GM12872 (cell line): Measurements from ENCODE around the gene CELA2A.

Experiments
- TF ChIP-seq, protein P1 (sequence below): IDR thresholded peaks from 3 replicates; pipeline ENCODE4 v1.5.1; 2011; ENCODE audit warnings: low read depth, mild to moderate bottlenecking, low read length, moderate library complexity; ENCODE audit not compliant: insufficient read depth

The CELA2A gene

DNA sequence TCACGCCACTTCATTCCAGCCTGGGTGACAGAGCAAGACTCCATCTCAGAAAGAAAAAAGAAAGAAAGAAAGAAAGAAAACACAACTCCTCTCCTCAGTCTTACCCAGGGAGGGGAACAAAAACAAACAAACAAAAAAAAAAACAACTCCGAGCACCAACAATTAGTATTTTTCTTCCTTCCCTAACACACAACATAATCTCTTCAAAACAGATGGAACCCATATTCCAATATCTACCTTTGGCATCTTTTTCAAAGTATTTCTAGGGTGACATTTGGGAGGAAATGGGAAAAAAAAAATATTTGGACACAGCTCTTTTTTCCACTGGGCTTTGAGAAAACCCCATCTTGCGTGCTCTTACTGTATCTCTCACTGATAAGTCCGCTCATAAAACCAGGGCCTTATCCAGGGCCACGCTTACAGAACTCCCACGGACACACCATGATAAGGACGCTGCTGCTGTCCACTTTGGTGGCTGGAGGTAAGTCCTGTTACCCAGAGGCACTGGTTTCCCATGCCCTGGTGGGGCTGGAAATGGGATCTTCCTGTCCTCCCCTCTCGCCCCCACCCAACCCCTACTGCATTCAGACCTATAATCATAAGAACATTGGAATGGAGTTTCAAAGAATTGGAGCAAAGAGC, at the start of gene CELA2A:
Gene CELA2A (plus strand): TSS at position 420 of the 642 bp plus-strand sequence. CDS start 22 bp downstream, at position 442.
- TF ChIP-seq, protein P1, sequence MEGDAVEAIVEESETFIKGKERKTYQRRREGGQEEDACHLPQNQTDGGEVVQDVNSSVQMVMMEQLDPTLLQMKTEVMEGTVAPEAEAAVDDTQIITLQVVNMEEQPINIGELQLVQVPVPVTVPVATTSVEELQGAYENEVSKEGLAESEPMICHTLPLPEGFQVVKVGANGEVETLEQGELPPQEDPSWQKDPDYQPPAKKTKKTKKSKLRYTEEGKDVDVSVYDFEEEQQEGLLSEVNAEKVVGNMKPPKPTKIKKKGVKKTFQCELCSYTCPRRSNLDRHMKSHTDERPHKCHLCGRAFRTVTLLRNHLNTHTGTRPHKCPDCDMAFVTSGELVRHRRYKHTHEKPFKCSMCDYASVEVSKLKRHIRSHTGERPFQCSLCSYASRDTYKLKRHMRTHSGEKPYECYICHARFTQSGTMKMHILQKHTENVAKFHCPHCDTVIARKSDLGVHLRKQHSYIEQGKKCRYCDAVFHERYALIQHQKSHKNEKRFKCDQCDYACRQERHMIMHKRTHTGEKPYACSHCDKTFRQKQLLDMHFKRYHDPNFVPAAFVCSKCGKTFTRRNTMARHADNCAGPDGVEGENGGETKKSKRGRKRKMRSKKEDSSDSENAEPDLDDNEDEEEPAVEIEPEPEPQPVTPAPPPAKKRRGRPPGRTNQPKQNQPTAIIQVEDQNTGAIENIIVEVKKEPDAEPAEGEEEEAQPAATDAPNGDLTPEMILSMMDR = no peak

DNA sequence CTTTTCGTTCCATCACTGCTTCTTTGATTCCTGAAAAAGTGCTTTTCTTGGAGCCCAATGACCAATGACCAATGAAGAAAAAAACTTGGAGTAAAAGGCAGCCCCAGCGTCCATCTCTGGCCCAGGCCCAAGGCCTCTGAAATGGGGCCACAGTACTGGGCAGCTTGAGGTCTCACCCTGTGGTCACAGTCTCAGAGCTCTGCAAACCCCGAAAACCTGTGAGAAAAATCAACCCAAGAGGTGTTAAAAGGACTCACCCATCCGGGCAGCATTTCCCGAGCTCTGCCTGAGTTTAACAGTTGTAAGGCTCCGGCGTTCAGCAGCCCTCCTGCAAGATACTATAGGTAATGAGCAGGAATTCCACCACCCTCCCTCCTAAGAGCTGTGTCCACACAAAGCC, 49.0 kb upstream of the CELA2A start:
- TF ChIP-seq, protein P1 = no peak

DNA sequence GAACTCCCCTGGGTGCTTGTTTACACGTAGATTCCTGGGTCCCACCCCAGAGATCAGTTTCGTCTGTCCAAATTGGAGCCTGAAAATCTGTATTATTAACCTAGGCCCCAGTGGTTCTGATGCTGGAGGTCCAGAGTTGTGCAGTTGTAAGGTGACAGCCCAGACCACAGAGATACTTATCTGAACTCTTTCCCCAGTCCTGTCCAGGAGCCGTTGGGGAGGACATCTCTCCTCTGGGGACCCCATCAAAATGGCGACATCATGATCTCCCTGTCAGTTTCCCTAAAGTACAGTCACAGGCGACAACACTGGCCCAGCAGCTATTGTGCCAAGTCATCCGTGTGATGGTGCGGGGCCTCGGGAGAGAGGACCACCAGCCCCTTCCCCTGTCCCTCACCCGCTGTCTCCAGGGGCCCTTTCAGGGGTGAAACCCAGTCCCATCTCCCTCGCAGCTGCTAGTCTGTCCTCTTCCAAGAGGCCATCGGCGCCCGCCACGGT, 47.6 kb upstream of the CELA2A start:
- TF ChIP-seq, protein P1 = no peak

DNA sequence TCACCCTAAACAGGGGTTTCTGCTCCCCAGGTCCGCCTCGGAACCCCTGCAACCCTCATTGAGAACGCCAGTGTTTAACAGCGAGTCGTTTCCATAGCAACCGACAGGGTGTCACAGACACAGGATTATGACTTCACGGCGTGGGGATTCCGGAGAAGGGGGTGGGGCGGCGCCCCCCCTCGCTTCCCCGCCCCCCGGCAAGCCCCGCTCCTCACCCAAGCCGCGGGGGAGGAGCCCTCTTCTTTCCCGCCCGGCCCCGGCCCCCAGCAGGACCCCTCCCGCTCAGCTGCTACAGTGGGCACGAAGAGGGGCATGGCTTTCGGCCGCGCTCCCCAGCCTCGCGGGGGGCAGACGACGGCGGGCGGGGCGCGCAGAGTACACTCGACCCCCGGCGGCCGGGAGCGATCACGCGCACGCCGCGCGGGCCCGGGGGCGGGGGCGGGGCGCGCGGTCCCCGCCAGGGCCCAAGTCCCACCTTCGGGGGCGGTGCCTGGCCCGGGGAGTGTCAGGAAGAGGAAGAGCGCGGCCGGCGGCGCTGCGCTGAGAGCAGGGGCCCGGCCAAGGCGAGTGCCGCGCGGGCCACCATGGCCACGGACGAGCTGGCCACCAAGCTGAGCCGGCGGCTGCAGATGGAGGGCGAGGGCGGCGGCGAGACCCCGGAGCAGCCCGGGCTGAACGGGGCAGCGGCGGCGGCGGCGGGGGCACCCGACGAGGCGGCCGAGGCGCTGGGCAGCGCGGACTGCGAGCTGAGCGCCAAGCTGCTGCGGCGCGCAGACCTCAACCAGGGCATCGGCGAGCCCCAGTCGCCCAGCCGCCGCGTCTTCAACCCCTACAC, 46.9 kb upstream of the CELA2A start, which contains the start of gene EFHD2:
Gene EFHD2 (plus strand): TSS at position 501 of the 835 bp plus-strand sequence. CDS start 84 bp downstream, at position 585.
- TF ChIP-seq, protein P1 = no peak

DNA sequence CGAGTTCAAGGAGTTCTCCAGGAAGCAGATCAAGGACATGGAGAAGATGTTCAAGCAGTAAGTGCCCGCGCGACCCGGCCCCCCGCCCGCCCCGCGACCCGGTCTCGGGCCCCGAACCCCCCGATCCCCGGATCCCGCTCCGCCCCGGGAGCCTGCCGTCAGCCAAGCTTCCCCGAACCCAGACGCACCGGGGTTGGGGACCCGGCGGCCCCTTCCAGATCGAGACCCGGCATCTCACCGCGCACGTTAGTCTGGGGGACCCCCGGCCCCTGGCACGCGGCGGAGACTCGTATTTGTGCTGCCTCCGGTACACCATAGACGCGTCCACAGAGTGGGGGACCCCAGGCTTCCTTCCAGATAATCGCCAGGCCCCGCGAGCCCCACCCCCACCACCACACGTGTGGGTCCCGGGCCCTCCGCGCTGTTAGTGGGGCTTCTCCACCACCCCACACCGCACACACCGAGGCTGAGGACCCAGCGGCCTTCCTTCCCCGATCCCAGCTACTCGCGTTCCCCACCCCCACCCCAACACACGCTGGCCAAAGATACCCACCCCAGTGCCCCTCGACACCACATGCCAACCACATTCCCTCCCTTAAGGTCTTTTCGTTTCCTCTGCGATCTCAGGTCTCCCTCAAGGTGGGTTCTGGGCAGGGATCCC, 46.2 kb upstream of the CELA2A start:
- TF ChIP-seq, protein P1 = no peak

DNA sequence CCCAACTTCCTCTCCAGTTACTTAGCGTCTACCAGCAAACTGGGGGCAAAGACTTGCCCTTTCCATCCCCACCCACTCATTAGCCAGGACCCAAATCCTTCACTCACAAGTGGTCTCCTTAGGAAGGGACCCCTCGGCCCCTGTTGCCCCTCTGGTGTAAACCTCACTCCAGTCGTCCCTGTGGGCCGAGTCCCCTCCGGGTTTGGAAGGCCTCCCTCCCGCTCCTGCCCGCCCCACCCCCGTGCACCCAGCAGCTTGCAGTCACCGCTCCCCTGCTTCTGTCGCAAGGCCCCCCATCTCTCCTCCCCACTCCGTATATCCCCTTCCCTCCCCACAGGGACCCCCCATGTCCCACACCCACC, 45.7 kb upstream of the CELA2A start:
- TF ChIP-seq, protein P1 = no peak

DNA sequence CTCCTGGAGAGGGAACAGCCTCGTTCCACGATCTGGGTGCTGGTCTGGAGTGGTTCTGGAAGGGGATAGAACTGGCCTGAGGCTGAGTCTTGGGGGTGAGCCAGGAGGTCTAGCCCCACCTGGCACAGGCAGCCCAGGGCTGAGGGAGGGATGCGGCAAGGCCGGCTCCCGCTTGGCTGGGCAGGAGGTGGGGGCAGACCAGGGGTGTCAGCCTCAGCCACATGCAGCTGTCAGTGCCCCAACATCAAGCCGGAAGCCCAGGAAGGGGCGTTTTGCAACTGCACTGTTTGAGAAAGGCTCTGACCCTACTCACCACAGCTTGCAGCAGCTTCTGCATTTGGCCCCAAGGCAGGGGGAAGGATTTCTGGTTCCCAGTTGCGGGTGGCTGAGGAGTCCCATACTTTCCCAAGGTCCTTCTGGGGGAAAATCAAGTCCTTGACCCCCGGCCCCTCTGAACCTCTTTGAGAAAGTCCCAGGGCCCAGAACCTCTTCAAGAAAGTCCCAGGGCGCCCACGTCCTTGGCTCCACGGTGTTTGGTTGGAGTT, 44.9 kb upstream of the CELA2A start:
- TF ChIP-seq, protein P1 = no peak
